ENCODE data around the gene NDOR1.

DNA sequence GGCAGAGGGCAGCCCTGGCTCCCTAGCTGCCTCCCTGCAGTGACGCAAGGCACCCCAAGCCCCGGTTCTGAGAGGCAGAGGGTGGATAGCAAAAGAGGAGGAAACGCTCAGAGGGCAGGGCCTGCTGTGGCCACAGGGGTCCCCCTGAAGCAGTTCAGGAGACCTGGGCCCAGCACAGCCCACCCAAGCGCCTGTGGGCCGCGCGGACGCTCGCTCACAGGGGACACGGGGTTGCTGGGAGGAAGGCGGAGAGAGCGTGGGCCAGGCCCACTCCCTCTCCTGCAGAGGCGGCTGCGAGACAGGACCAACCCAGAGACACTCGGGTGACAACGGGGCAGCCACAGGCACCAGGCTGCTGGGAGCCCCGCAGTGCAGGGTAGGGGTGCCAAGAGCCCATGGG is 25.7 kb upstream of the NDOR1 start:
- TF ChIP-seq, protein P1, sequence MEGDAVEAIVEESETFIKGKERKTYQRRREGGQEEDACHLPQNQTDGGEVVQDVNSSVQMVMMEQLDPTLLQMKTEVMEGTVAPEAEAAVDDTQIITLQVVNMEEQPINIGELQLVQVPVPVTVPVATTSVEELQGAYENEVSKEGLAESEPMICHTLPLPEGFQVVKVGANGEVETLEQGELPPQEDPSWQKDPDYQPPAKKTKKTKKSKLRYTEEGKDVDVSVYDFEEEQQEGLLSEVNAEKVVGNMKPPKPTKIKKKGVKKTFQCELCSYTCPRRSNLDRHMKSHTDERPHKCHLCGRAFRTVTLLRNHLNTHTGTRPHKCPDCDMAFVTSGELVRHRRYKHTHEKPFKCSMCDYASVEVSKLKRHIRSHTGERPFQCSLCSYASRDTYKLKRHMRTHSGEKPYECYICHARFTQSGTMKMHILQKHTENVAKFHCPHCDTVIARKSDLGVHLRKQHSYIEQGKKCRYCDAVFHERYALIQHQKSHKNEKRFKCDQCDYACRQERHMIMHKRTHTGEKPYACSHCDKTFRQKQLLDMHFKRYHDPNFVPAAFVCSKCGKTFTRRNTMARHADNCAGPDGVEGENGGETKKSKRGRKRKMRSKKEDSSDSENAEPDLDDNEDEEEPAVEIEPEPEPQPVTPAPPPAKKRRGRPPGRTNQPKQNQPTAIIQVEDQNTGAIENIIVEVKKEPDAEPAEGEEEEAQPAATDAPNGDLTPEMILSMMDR (IDR thresholded peaks at IDR 0.05), result no peak
- no peak for TF ChIP-seq POLR2A (IDR thresholded peaks at IDR 0.05)
